A549 (cell line): Measurements from ENCODE around the gene LRRC46. TPM values are rescaled to one million over a fixed set of nuclear protein-coding genes. Genes with fewer than 3 reads are reported as not detected.

Experiments used
- ATAC-seq, 2 experiments: fragments of 200-7000 bp in 1 of 2; fragments of >200 bp in 1 of 2; cut with Nextera tagmentation in 1 of 2; cut with Tn5 transposase in 1 of 2; 3 replicates each; pipeline versions ENCODE4 v1.8.0 to v1.9.1; 2018 to 2020; ENCODE audit warnings: mild to moderate bottlenecking in 1 of 2, moderate library complexity in 1 of 2
- CTCF ChIA-PET: fragments of 300-600 bp; sonication (Branson Sonifier 250); formaldehyde crosslinking; extraction: SDS; loops from one replicate; lab custom pipeline; 2021; ENCODE audit warnings: antibody characterized with exemption, inconsistent platforms; lab: Yijun Ruan, JAX
- POLR2A ChIA-PET: fragments of 350-600 bp; formaldehyde crosslinking; extraction: SDS; loops from one replicate; lab custom pipeline; 2021; ENCODE audit warnings: antibody characterized with exemption, inconsistent platforms; lab: Yijun Ruan, JAX
- DNase-seq, 2 experiments: peaks; one replicate each; pipeline versions ENCODE4 v3.0.0 to v3.0.0-alpha.2; 2011 to 2016; ENCODE audit warnings: low read depth in 1 of 2, low spot score in 1 of 2
- FAIRE-seq: peaks from 2 replicates; lab custom pipeline; 2011; peaks lifted over from hg19 to GRCh38; lab: Jason Lieb, UNC
- H3K27ac ChIP-seq, 2 experiments: fragments of >200 bp; sonication (Bioruptor Twin); formaldehyde crosslinking; 3 replicates each; pipeline ENCODE4 v1.5.1; 2016 to 2017
- H3K4me1 ChIP-seq: fragments of >200 bp; sonication (Bioruptor Twin); formaldehyde crosslinking; 3 replicates; pipeline ENCODE4 v1.6.1; 2016
- H3K4me2 ChIP-seq: fragments of >200 bp; sonication (Bioruptor Twin); formaldehyde crosslinking; 3 replicates; pipeline ENCODE4 v1.6.1; 2016
- H3K4me3 ChIP-seq: fragments of >200 bp; sonication (Bioruptor Twin); formaldehyde crosslinking; 3 replicates; pipeline ENCODE4 v1.5.1; 2016
- H3K9me3 ChIP-seq: fragments of >200 bp; sonication (Bioruptor Twin); formaldehyde crosslinking; 3 replicates; pipeline ENCODE4 v1.6.1; 2016
- ATOH8 ChIP-seq: fragments of 250-450 bp; sonication (Bioruptor Pico); IDR thresholded peaks from 2 replicates; pipeline ENCODE4 v1.5.0; 2020; ENCODE audit warnings: low read depth, mild to moderate bottlenecking, moderate library complexity
- BCL3 ChIP-seq: fragments of >200 bp; sonication (Bioruptor Twin); formaldehyde crosslinking; IDR thresholded peaks from 3 replicates; pipeline ENCODE4 v1.6.1; 2016
- EHMT2 ChIP-seq: fragments of 200-600 bp; sonication (generic); IDR thresholded peaks from 2 replicates; pipeline ENCODE4 v1.6.1; 2016; ENCODE audit warnings: antibody characterized with exemption, low read depth, mild to moderate bottlenecking, moderate library complexity
- HMGXB4 ChIP-seq: fragments of 250-450 bp; sonication (Bioruptor Pico); IDR thresholded peaks from 2 replicates; pipeline ENCODE4 v1.5.0; 2021; ENCODE audit warnings: mild to moderate bottlenecking, moderate library complexity, borderline replicate concordance
- HOXA7 ChIP-seq: fragments of 250-450 bp; sonication (Bioruptor Pico); IDR thresholded peaks from 2 replicates; pipeline ENCODE4 v1.5.0; 2020; ENCODE audit warnings: mild to moderate bottlenecking, moderate library complexity
- HOXB5 ChIP-seq: fragments of 250-450 bp; sonication (Bioruptor Pico); IDR thresholded peaks from 2 replicates; pipeline ENCODE4 v1.5.0; 2020; ENCODE audit warnings: mild to moderate bottlenecking, moderate library complexity
- JUNB ChIP-seq: fragments of >200 bp; sonication (Bioruptor Twin); formaldehyde crosslinking; IDR thresholded peaks from 2 replicates; pipeline ENCODE4 v1.6.1; 2016
- KDM5A ChIP-seq: fragments of 200-600 bp; sonication (generic); IDR thresholded peaks from 2 replicates; pipeline ENCODE4 v1.6.1; 2016; ENCODE audit warnings: antibody characterized with exemption, mild to moderate bottlenecking
- MYC ChIP-seq: IDR thresholded peaks from 2 replicates; pipeline ENCODE4 v1.6.1; 2012; ENCODE audit warnings: mild to moderate bottlenecking, inconsistent platforms, low read length, improper control_type of control experiment, borderline replicate concordance
- PBX3 ChIP-seq: IDR thresholded peaks from 2 replicates; pipeline ENCODE4 v1.6.1; 2012
- POLR2A ChIP-seq: IDR thresholded peaks from 2 replicates; pipeline ENCODE4 v1.6.1; 2012; ENCODE audit warnings: mild to moderate bottlenecking, low read length
- POLR2AphosphoS2 ChIP-seq: conservative IDR thresholded peaks from 2 replicates; pipeline ENCODE4 v1.6.1; 2012; ENCODE audit warnings: low read length, improper control_type of control experiment, inconsistent platforms
- RARB ChIP-seq: fragments of 250-450 bp; sonication (Bioruptor Pico); IDR thresholded peaks from 2 replicates; pipeline ENCODE4 v1.8.0; 2021; ENCODE audit warnings: mild to moderate bottlenecking, moderate library complexity
- RCOR1 ChIP-seq: fragments of 150-350 bp; IDR thresholded peaks from 2 replicates; pipeline ENCODE4 v1.6.1; 2014; ENCODE audit warnings: antibody characterized with exemption, low read length, low read depth
- REST ChIP-seq: fragments of 200-600 bp; sonication (generic); IDR thresholded peaks from 2 replicates; pipeline ENCODE4 v1.6.1; 2016; ENCODE audit warnings: antibody characterized with exemption, mild to moderate bottlenecking, moderate library complexity
- WGBS: methylation state at CpG from one replicate; pipeline ENCODE4 v1.1.6; 2017; ENCODE audit errors: missing lambda C conversion rate; 5-methylcytosine and 5-hydroxymethylcytosine counted together
- polyA plus RNA-seq, 4 experiments: library from polyadenylated mRNA; depleted of rRNA in 3 of 4; stranded (reverse); fragments of >200 nt; fragmentation: RNase III in 1 of 4; extraction: RNeasy Plus Mini Kit Qiagen cat#74134 plus additional on column Dnase treatment in 1 of 4; gene quantifications; 2 replicates in 3 of 4; 3 replicates in 1 of 4; pipeline ENCODE4 v1.2.3, GENCODE V29; 2011 to 2017

Gene LRRC46
- polyA plus RNA-seq, 2 of the 4 experiments (the other 2 are of a cell fraction), result 2.7 to 3.0 TPM

GRCh38 chr17:47806026-47806912 lies 25.2 kb upstream of the LRRC46 start:
- FAIRE-seq, result no peak
- Histone ChIP-seq H3K4me3 (no peak overlapping the region), H3K9me3 (no peaks in the 10 kb centered on the region), H3K4me1 (peaks cover 22% of the 10 kb centered on the region), H3K4me2 (no peak overlapping the region), H3K27ac (no peak overlapping the region)
- WGBS, result 91% methylated on average over 16 of the region's 16 CpGs
- ChIA-PET CTCF (interaction anchor here (0.6 to 7.3 kb wide), 9 partner anchors 19 to 361 kb away, joined by 3 to 47 read pairs (median 3); no protein-coding TSS in a partner anchor), POLR2A (no interaction called here)
- no peak for DNase-seq
- no peak for ATAC-seq
- no peak for TF ChIP-seq RCOR1
- TF ChIP-seq JUNB, result no peak
- TF ChIP-seq PBX3, result no peak
- TF ChIP-seq EHMT2, result no peak
- no peak for TF ChIP-seq KDM5A
- no peak for TF ChIP-seq MYC
- no peak for TF ChIP-seq REST
- no peak for TF ChIP-seq POLR2A
- no peak for TF ChIP-seq RARB (CRISPR knock-in tag)
- TF ChIP-seq HOXA7 (CRISPR knock-in tag), result no peak
- no peak for TF ChIP-seq BCL3
- no peak for TF ChIP-seq HMGXB4 (CRISPR knock-in tag)

GRCh38 chr17:47806913-47807255 lies 24.6 kb upstream of the LRRC46 start:
- no peaks in the 10 kb centered on the region for H3K9me3 ChIP-seq
- H3K4me2 ChIP-seq, result no peak overlapping the region
- H3K4me3 ChIP-seq, result no peak overlapping the region
- ChIA-PET POLR2A (no interaction called here), CTCF (interaction anchor here (0.6 to 7.3 kb wide), 6 partner anchors 18 to 360 kb away, joined by 3 to 47 read pairs (median 3); no protein-coding TSS in a partner anchor)
- peaks cover 25% of the 10 kb centered on the region for H3K4me1 ChIP-seq
- ATAC-seq (no peak), FAIRE-seq (no peak), DNase-seq (no peak)
- no peak for TF ChIP-seq POLR2AphosphoS2
- no peak for TF ChIP-seq ATOH8
- no peak for TF ChIP-seq HOXB5 (CRISPR knock-in tag)
- no peak overlapping the region for H3K27ac ChIP-seq
- WGBS, result 88% methylated on average over 9 of the region's 9 CpGs
